GM18951 (cell line): ENCODE results near the gene MARK2.
A peak's percentile ranks its signal among the peaks of the same experiment; 100 is the strongest.

ENCODE experiments used
- POLR2A ChIP-seq: IDR thresholded peaks from 4 replicates; pipeline ENCODE4 v1.6.1; 2011; ENCODE audit warnings: mild to moderate bottlenecking; ENCODE audit not compliant: insufficient read length, insufficient read depth; ENCODE audit errors: extremely low read depth
- in situ Hi-C: fragments of 300-500 bp; cut with MboI; formaldehyde crosslinking; loops from one replicate; pipeline ENCODE4 v1.12.0; 2022; ENCODE audit warnings: low sequenced_read_pairs, mixed read lengths, inconsistent platforms; ENCODE audit not compliant: unreplicated experiment

The MARK2 gene

DNA sequence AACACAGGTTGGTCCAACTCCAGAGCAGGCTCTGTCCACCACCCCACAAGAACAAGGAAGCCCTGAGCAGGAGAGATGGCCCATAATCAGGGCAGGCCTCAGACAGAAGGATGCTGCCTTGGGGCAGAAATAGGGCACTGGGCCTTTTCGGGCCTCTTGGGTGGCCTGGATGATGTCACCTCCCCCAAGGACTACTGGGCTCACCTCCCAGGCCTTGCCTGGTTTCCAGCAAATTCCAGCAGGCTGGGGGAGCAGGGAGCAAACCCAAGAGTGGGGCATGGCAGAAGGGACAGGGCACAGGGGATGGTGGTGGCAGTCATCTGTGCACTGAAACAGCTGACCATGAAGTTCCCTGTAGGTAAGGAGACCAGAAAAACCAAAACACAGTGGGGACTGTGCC lies 94.5 kb downstream of the MARK2 start:
- in situ Hi-C loops: no loop called here
- no peak for TF ChIP-seq POLR2A

DNA sequence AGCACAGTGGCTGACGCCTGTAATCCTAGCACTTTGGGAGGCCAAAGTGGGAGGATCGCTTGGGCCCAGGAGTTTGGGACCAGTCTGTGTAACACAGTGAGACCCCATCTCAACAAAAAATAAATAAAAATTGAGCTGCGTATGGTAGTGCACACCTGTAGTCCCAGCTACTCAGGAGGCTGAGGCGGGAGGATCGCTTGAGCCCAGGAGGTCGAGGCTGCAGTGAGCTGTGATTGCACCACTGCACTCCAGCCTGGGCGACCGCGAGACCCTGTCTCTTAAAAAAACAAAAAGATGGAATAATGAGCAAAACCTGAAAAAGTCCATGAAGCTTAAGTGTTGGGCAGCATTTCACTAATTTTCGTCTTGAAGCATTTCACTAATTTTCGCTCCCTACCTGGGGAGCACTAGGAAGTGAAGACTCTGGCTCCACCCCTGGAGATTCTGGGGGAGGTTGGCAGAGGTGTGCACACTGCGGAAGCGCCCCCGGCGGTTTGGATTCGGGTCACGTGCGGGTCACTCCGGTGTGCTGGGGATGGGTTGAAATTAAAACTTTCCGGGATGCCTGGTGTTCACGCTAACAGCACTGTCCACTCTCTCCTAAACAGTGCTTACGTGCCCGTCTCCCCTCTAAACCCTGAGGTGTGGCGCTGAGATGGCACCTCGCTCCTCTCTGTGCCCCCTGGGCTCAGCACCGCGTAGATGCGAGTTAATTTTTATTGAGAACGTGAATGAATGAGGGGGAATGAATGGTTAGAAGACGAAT lies 99.0 kb downstream of the MARK2 start:
- in situ Hi-C loops: no loop called here
- no peak for TF ChIP-seq POLR2A

DNA sequence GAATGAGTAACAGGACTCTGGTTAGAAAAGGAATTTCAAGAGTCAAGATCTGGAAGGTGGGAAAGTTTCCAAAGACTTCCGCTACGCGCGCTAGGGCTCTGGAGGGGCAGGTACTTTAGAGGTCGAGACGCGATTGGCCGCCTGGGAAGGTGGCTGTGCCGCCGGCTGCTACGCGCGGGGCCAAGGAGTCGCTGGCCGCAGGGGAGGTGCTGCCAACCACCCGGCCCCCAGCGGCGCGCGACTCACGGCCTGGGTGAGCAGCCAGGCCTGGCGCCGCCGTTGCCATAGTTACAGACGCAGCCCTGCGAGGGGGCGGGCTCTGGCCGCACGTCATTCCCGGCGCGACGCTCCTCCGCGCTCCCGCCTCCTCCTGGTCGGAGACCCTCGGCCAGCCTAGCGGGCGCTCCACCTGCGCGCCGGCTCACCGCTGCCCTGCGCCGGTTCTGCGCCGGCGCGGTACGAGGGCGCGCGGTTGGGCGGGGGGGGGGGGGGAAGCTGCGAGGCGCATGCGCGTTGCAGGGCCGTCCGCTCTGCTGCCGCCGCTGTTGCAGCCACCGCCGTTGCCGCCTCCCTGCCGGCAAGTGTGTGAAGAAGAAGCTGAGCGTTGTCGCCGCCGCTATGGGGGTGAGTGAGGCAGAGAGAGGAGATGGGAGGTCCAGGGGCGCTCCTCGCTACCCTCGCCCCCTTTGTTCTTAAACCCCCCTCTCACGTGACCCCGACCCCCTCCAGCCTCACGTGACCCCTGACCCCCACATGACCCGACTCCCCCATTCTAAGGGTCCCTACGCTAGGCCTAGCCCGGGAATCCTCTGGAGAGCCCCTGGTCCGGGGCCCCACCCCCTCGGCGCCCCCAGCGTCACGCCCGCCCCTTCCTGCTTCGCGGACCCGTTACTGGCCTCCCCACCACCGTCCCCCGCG lies 99.8 kb downstream of the MARK2 start, which contains the start of gene NAA40:
Gene NAA40, plus strand, starts transcription at position 524 of the 918 bp plus-strand sequence. Its CDS starts 95 bp downstream, at position 619.
- TF ChIP-seq POLR2A: peak; percentile 73
- in situ Hi-C loops: no loop called here

DNA sequence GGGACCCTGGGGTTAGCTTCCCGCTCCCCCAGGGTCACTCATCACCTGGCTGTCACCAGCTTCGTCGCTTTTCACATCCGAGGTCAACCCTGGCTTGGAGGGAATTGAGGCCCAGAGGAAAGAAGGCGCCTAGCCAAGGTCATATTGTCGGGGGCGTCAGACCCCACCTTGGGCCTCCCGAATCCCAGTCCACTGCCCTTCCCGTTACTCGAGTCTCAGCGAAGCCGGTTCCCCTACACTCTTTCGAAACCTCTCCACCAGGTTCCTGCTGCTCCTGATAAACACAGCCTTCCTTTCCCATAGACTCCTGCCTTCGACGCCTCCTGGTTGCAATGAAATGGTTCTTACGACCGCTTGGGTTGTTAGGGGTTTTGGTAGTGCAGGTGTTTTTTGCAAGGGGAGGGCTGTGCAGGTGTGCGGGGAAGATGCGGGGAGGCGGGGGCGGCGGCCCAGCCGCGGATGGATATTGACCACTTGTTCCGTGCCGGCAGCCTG lies 100.5 kb downstream of the MARK2 start:
- no peak for TF ChIP-seq POLR2A
- in situ Hi-C loops: no loop called here

DNA sequence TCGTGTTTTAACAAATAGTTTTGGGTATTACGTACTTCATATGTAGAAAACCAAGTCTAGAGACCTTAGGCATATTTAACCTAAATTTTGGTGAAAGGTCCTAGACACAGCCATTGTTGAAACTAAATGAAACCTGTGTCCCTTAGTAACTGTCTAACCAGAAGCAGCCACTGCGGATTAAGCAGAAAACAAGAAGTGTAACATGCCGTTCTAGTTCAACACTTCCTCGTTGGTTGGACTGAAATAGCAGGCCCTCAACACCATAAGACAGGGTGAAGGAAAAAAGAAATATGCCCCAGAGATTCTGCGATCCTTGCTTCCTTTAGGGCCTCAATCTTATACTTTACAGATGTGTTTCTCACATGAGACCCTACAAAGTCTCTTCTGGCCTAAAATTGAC lies 101.9 kb downstream of the MARK2 start:
- TF ChIP-seq POLR2A: no peak
- in situ Hi-C loops: loop anchor here (10.0 kb wide), 1 partner anchor 106 kb away; the partner anchor contains the start of gene MARK2

DNA sequence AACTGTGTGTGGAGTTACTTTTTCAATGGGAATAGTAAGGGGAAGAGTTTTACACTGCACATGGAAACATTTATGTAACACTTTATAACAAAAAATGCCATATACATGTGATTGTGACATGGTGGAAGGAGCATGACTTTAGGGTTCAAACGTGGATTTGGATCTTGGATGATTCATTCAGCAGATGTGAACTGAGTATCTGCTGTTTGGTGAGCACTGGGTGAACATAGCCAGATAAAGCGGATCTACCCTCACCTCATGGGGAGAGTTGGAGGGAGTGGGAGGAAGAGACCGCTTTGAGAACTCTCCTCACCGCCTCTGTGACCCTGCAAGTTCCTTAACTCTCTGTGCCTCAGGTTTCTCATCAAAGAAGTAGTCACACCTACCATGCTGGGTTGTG lies 103.0 kb downstream of the MARK2 start:
- no peak for TF ChIP-seq POLR2A
- in situ Hi-C loops: loop anchor here (10.0 kb wide), 1 partner anchor 107 kb away; the partner anchor contains the start of gene MARK2

DNA sequence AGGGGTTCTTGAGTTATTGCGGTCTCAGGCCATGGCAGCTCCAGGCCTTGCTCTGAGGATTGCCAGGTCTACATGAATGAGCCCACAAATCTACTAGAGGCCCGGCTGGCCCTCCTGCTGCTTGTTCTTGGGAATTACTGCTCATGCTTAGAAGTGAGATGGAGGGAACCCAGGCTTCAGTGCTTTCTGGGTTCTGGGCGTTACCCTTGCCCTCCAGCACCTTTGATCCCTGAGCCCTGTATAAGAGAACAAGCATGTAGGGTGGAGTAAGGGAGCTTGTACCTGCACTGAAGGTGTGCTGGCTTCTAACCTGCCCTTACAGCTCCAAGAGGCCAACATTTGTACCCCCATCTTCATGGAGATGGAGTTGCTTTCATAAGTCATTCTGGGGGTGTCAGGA lies 103.9 kb downstream of the MARK2 start:
- no peak for TF ChIP-seq POLR2A
- in situ Hi-C loops: loop anchor here (10.0 kb wide), 1 partner anchor 108 kb away; the partner anchor contains the start of gene MARK2

DNA sequence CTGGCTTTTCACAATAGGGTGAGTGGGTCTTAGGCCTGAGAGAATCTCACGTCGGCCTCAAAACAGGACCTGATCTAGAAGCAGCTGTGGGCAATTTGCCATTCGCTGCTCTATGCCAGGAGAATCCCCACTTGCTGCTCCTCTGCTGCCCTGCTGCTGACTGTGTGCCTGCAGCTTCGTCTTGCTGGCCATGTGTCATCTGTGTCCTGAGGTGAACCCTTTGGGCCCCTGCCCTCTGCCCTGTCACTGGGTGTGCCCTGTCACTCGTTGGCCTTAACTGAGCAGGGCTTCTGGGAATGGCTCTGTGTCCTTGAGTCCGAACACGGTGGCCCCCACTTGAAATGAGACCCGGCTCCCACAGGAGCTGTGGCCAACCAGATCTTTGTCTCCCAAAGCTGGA lies 106.1 kb downstream of the MARK2 start:
- in situ Hi-C loops: loop anchor here (10.0 kb wide), 1 partner anchor 110 kb away; the partner anchor contains the start of gene MARK2
- TF ChIP-seq POLR2A: no peak

DNA sequence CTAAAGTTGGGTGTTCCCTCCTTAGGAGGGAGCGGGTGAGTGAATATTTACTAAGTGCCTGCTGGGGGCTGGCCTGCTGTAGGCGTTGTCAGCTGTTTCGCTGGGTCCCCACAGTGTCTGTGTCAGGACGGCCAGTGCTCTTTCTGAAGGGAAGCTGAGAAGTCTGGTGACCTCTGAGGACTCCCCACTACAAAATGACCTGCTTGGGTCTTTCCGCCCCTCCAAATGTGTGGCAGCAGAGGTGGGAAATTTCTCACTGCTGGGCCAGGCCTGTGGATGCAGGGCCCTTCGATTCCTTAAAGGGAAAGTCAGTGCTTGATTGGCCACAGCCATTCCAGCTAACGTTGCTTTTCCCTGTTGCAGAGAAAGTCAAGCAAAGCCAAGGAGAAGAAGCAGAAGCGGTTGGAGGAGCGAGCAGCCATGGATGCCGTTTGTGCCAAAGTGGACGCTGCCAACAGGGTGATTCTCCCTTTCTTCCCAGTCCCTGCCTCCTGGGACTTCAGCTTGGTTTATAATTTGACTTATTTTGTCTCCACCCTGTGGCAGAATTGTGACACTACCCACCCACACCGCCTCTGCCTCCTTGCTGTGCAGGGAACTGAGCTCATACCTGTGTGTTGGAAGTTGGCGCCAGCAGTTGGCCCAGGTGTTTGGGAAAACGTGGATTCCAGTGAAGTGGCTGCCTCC lies 106.7 kb downstream of the MARK2 start:
- in situ Hi-C loops: loop anchor here (10.0 kb wide), 1 partner anchor 111 kb away; the partner anchor contains the start of gene MARK2
- no peak for TF ChIP-seq POLR2A

DNA sequence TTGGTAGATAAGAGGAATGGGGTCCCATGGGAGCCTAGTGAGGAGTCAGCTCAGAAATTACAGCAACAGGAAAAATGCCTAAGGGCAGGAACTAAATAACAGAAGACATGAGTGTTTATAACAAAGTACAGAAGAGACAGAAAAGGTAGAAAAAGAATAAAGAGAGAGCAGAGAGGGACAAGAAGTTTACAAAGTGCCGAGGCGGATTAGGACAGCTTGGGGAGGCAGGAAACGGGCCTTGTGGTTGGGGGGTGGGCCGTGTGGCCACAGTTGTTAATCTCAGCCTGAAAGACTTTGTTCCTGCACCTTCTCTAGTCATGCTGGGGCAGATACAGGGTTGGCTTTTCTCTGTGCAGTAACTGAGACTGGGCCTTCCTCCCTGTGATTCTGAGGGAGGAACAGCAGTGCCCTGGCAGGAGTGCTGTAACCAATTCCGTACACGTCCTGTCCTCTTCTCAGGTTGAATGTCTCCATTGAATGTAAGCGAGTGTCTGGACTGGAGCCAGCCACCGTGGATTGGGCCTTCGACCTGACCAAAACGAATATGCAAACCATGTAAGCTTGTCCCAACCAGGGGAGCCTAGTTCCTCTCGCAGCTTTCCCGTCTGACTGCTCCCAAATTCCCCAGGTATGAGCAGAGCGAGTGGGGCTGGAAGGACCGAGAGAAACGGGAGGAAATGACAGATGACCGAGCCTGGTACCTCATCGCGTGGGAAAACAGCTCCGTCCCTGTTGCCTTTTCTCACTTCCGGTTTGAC lies 113.0 kb downstream of the MARK2 start:
- TF ChIP-seq POLR2A: peak; percentile 34
- in situ Hi-C loops: no loop called here

DNA sequence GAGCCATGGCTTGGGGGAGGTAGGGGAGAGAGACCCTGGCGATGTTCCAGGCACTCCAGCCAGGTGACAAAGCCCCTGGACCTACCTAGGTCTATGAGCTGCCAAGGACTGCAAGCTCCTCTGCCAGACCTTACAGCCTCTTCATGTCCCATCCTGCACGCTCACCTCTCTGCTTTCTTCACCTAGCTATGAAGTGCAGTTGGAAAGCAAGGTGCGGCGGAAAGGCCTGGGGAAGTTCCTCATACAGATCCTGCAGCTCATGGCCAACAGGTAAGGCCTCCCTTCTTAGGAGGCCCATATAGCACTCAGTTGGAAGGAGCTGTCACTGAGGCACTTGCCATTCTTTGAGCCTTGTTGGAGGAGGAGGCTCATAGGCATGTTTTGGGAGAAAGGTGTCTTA lies 113.7 kb downstream of the MARK2 start:
- TF ChIP-seq POLR2A: no peak
- in situ Hi-C loops: no loop called here

DNA sequence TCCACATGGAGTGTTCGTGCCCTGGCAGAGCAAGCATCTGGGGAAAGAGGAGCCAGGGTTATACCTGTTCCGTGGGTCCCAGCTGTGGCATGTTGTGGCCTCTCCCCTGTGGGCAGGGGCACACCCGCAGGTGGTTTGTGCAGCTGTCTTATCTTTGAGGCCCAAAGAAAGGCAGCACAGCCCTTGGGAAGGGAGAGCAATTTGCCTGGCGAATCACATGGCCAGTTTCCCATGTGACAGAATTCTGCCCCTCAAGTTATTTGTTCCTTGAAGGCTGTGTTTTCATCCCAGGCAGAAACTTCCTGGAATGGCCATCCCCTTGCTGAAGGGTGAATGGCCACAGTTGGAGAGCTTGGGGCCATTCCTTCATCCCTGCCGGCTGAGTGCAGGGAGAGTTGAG lies 119.1 kb downstream of the MARK2 start:
- TF ChIP-seq POLR2A: no peak
- in situ Hi-C loops: no loop called here
